ENCODE measurements around the gene PTPRM. TPM values are rescaled to one million over a fixed set of nuclear protein-coding genes. Genes with fewer than 3 reads are reported as not detected.

The PTPRM gene
- total RNA-seq, 1 donor from 2014 or later = 102 TPM

GRCh38 chr18:7641813-7642212 lies 74.7 kb downstream of the PTPRM start:
- ATAC-seq (no peak), DNase-seq (ENCODE audit: missing footprints) (no peak)
- intact Hi-C loops (cut with DNase I) = no loop called here

- ATAC-seq = no peak
- intact Hi-C loops (cut with DNase I) = no loop called here
- DNase-seq (ENCODE audit: missing footprints) = no peak
Measured at GRCh38 chr18:7642331-7642890, 75.3 kb downstream of the PTPRM start.

- no peak for DNase-seq (ENCODE audit: missing footprints)
- ATAC-seq = no peak
Measured at GRCh38 chr18:7645756-7646155, 78.6 kb downstream of the PTPRM start.

GRCh38 chr18:7646174-7646886 lies 79.2 kb downstream of the PTPRM start:
- no peak for ATAC-seq
- DNase-seq (ENCODE audit: missing footprints) = no peak
- intact Hi-C loops (cut with DNase I) = no loop called here

More at GRCh38 chr18:7645756-7646155, 78.6 kb downstream of the PTPRM start:
- intact Hi-C loops (cut with DNase I) = no loop called here

DNA sequence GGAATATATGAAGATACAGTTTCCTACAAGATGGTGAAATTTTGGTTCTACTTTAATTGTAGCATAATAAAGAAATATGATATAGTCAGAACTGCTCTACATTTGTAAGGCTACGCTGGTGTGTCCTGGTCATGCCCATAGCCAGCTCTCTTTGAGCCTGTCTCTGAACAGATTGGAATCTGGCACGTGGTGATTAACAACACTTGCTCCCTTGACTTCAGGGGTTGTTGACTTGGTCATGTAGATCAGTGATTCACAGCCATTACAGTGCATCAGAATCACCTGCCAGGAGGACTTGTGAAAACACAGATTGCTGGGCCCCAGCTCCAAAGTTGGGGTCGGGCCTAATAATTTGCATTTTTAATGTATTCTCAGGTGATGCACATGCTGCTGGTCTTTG lies 80.4 kb downstream of the PTPRM start:
- ATAC-seq (no peak), DNase-seq (ENCODE audit: missing footprints) (no peak)
- intact Hi-C loops (cut with DNase I) = no loop called here

- ATAC-seq (peak; percentile 94), DNase-seq (ENCODE audit: missing footprints) (no peak)
- intact Hi-C loops (cut with DNase I) = loop anchor here (5.0 kb wide), 2 partner anchors 40 to 195 kb away; no protein-coding TSS in a partner anchor
Measured at GRCh38 chr18:7657050-7657449, 89.9 kb downstream of the PTPRM start.

DNA sequence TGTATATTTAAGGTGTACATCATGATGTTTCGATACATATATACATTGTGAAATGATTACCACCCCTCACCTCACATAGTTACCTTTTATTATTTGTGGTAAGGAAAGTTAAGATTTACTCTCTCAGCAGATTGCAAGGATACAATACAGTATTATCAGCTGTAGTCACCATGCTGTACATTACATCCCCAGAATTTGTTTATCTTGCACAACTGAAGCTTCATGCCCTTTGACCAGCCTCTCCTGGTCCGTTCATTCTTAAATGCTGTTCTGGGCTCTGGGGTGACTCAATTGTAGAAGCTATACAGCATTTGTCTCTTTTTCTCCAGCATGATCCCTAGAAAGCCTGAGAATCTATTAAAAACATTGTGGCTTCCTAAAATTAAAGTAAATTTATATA lies 90.8 kb downstream of the PTPRM start:
- DNase-seq (ENCODE audit: missing footprints) = no peak
- intact Hi-C loops (cut with DNase I) = loop anchor here (5.0 kb wide), 2 partner anchors 41 to 194 kb away; no protein-coding TSS in a partner anchor
- ATAC-seq = no peak

- intact Hi-C loops (cut with DNase I) = loop anchor here (5.0 kb wide), 2 partner anchors 41 to 194 kb away; no protein-coding TSS in a partner anchor
- DNase-seq (ENCODE audit: missing footprints) = no peak
- ATAC-seq = no peak
Measured at GRCh38 chr18:7658701-7659100, 91.6 kb downstream of the PTPRM start.

- ATAC-seq = no peak
- no peak for DNase-seq (ENCODE audit: missing footprints)
- intact Hi-C loops (cut with DNase I) = no loop called here
Measured at GRCh38 chr18:7661207-7661606, 94.1 kb downstream of the PTPRM start.

DNA sequence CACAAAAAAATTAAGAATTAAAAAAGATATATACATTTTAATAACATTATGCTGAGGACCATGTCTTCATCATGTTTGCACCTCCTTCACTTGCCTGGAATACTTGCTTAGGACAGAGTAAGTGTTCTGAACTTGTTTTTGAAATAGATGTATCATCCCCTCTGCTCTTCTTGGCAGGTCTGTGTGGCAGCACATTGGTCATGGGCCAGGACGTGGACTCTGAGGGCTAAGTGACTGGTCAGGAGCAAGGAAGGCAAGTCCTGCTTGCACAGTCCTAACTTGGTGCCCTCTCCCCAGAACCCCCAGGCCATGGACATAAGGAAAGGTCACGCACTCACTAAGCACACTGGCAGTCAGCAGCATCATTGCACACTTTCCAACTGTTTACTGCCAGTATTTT lies 95.8 kb downstream of the PTPRM start:
- intact Hi-C loops (cut with DNase I) = no loop called here
- ATAC-seq (peak; percentile 41), DNase-seq (ENCODE audit: missing footprints) (no peak)

DNA sequence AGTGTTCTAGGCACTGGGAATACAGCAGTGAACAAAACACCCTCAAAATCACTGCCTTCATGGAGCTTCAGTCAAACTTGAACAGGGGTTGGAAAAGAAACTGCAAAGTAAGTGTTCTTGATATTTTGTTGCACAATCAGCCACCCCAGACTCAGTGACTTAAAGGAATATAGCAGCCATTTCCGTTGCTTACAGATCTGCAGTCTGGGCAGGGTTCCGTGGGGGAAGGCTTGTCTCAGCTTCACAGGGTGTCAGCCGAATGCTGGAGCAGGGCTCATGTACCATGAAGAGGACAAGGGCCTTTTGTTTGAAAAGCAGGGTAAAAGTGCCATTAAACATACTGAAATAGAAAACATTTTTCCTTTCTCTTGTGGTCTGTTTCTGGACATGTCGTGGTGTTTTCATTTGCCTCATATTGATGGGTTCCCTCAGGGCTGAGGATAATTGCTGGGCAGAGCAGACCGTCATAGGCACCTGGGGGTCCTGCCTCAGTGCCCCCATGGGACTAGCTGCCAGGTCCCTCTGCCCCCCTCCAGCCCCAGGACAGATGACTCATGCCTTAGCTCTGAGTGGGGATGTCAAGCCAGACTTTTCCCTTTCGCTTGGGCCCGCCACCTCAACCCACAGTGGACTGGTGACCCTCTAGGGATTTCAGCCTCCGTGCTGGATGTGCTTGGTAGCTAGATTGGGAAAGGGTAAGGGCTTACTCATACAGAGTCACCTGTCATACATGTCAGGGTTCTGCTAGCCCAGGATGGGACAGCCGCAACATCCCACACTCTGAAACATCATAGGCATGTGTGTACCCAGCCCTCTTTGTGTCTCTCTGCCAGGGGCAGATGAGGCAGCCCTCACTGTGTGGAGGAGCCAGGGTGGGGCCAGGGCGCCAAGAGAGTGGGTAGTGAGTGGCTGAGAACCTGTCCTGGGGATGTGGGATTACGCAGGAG lies 96.5 kb downstream of the PTPRM start:
- DNase-seq (ENCODE audit: missing footprints) (no peak), ATAC-seq (no peak)
- intact Hi-C loops (cut with DNase I) = no loop called here

DNA sequence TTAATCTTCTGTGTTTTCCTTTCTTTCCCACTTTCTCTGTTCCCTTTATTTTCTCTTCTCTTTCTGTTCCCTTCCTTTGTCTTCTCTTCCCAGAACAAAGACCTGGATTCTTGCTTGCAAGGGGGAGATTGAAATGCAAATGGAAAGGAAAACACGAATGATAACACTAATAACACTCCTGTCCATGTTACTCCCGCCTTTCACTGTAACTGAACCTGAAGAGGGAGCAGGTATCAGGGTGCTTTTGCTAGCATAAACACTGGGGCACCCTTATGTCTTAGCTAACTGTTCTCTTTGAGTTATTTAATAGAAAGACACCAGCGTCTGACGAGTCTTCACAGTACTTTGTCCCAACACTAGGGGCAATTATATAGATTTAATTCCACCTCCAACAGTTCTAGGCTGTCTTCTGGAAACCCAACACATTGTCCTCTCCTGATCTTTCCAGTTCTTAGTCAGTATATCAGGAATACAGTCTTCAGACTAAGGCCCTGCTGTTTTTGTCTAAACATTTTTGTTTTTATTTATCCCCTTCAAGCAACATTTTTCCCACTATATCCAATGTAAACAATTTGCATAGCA lies 99.2 kb downstream of the PTPRM start:
- ATAC-seq = no peak
- intact Hi-C loops (cut with DNase I) = no loop called here

DNA sequence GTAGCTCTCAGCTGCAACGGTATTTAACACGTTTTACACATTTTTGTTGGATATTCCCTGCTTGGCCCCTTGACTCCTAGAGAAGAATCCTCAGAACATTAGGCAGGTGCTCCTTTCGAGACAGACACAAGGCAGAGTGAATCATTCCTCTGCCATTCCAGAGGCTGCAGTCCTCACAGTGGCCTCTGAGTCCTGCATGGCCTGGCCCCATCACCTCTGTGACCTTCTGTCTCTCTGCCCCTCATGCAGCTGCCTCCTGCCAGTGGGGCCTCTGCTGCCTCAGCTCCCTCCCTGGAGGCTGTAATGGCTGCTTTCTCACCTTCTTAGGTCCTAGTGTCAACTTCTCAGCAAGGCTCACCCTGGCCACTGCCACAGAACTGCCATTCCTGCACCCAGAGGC lies 101.3 kb downstream of the PTPRM start:
- no peak for DNase-seq (ENCODE audit: missing footprints)
- ATAC-seq = no peak
- intact Hi-C loops (cut with DNase I) = no loop called here

More for the DNA sequence above, 99.2 kb downstream of the PTPRM start:
- no peak for DNase-seq (ENCODE audit: missing footprints)

DNA sequence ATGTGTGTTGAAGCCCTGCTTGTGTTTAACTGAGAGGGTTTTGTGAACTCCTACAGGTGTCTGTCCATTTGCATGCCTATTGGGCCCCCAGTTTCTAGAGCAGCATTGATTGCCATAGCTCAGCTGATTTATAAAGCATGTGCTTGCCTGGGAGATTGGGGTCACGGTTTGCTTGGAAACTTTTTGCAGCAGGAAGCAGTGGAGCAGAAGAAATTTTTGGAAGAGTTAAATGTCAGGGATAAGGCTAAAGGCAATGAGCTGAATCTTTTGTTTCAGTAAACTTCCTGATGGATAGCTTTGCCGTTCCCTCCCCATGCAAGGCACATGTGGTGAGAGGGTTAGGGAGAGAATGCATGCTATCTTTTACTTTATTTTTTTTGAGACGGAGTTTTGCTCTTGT lies 102.2 kb downstream of the PTPRM start:
- ATAC-seq (no peak), DNase-seq (ENCODE audit: missing footprints) (no peak)
- intact Hi-C loops (cut with DNase I) = no loop called here

- ATAC-seq (no peak), DNase-seq (ENCODE audit: missing footprints) (no peak)
- intact Hi-C loops (cut with DNase I) = no loop called here
Measured at GRCh38 chr18:7671105-7671504, 104.0 kb downstream of the PTPRM start.

- ATAC-seq (peak; percentile 26), DNase-seq (ENCODE audit: missing footprints) (no peak)
- intact Hi-C loops (cut with DNase I) = loop anchor here (5.0 kb wide), 1 partner anchor 71 kb away; no protein-coding TSS in a partner anchor
Measured at GRCh38 chr18:7676253-7676873, 109.2 kb downstream of the PTPRM start.

- ATAC-seq (no peak), DNase-seq (ENCODE audit: missing footprints) (no peak)
- intact Hi-C loops (cut with DNase I) = loop anchor here (5.0 kb wide), 1 partner anchor 70 kb away; no protein-coding TSS in a partner anchor
Measured at GRCh38 chr18:7677001-7677400, 109.9 kb downstream of the PTPRM start.

- no peak for ATAC-seq
- intact Hi-C loops (cut with DNase I) = loop anchor here (5.0 kb wide), 1 partner anchor 70 kb away; no protein-coding TSS in a partner anchor
- no peak for DNase-seq (ENCODE audit: missing footprints)
Measured at GRCh38 chr18:7677424-7677823, 110.3 kb downstream of the PTPRM start.

Measured in Right ventricle myocardium inferior (tissue), 1 donor.